CD4-positive, alpha-beta T cell treated with Interferon alpha-2 for 1 hour (primary cell): ENCODE results near the gene EPS8.
"Not testable (repeated sequence)": the region's sequence is repeated elsewhere in the genome, so short reads cannot be mapped to it uniquely, and the experiment has no call there.

ENCODE experiments used
- DNase-seq, 2 donors: peaks; one replicate each; pipeline ENCODE4 v3.0.0-alpha.2; 2020 to 2022

Gene EPS8

DNA sequence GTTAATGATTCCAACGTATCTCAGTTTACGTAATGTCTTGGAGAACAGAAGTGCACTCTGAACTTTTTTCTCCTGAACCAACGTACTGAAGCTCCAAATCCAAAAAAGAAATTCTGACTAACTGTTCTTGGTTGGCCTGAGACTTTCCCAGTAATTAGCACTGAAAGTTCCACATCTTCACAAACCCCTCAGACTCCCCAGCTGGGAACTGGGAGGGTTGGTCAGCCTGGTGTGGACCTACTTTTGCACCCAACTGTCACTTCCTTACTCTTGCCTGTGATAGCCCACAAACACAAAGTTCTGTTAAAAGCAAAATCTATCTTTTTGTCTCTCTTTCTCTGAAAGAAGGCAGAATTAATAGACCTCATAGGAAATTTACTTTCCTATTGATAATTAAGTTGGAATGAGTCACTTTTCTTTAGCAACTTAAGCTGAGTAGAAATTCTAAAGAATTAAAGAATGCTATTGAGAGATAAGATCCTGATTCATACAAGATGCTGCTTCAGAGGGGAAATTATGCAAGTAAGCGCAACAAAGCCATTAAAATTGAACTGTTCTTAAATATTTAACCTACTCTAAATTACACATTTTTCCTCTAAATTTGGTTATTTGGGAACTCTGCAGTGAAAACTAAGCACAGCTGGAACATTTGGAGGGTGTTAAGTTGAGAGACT, 155.0 kb downstream of the EPS8 start:
- DNase-seq = no peak

DNA sequence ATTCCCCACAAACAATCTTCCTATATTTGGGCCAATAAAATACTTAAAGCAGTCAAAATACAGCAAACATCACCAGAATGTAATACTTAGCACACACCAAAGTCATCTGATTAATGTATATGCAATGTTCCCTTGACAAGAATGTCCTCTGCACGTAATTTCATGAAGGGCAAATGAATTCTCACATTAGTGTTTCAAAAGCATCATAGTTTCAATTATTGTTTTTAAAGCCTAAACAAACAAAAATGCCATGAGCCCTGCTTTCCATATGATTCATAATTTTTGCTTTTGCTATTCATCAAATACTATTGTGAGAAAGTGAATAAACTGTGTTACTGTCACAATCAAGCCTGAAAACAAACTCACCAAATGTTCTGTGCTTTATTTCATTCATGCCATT, 156.0 kb downstream of the EPS8 start:
- DNase-seq = no peak

DNA sequence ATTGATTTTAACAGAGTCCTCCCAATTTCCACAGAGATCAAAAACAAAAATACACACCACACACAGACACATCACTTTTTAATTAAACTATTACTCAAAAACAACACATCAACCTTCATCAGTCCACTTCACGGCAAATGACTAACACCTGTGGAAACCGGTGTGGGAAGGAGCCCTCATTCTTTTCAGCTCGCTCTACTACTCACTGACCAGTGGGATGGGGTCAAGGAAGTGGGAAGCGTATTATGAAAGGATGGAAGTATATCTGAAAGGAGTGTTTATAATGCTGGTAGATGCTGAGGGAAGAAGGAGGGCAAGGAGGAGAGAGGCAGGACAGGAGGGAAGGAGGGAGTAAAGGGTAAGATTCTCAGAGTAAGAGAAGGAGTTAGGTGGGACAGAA, 156.5 kb downstream of the EPS8 start:
- no peak for DNase-seq

DNA sequence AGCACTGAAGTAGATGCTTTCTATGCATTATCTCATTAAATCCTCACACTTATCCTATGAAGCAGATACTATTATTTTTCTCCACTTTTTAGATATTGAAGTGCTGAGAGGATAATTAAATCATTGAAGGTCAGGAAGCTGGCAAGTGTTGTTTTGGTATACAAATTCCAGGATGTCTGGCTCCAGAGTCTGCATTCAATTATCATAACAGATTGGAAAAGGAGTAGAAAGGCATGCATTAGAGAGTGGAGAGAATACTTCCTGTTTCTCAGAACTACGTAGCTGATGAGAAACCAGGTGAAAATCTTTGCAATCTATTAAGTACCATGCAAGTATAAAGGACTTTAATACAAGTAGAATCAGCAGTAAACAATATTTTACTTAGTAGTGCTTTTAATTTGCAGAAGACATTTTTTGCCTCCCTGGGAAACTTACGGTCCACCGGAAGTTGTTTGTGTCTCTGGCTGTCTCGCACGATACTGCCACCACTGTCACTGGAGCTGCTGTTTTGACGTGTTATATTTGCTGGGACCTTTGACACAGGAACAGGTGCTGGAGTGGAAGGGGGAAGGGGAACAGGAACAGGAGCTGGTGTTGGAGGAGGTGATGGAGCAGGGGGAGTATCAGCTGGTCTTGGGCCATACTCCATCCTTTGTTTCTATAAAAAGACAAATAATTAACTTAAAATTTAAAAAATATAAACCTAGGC, 158.0 kb downstream of the EPS8 start:
- no peak for DNase-seq

DNA sequence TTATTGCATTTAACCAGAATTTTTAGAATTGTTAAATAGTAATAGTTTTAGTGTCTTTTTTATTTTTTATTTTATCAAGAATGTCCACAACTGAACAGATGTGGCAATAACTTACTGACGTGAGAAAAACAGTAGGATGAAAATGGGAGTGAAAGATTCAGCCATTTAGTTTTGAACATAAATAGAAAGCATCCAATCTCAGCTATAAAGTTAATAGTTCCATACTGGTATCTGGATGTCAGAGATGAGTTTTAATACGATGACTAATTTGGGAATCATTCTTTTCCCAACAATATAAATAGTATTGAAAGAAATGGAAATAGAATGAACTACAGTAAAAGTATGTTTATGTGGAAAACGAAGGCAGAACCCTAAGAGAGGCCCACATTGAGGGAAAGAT, 159.4 kb downstream of the EPS8 start:
- DNase-seq = no peak

DNA sequence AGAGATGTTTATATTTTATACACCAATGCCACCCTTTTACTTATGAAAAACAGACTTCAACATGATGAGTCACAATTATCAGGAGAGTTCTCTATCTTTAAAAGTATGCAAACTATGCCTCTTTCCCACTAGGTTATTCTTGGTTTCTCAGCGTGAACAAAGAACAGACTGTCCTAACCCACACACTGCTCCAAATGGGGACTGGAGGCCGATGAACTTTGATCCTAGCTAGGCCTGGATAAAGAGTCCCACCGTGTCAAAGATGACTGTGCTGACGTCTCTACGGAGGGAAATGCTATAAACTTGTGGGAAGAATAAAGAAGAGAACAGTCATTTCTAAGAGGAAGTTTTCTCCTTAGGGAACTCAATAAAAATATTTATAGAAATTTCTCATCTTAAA, 160.1 kb downstream of the EPS8 start:
- DNase-seq = no peak

DNA sequence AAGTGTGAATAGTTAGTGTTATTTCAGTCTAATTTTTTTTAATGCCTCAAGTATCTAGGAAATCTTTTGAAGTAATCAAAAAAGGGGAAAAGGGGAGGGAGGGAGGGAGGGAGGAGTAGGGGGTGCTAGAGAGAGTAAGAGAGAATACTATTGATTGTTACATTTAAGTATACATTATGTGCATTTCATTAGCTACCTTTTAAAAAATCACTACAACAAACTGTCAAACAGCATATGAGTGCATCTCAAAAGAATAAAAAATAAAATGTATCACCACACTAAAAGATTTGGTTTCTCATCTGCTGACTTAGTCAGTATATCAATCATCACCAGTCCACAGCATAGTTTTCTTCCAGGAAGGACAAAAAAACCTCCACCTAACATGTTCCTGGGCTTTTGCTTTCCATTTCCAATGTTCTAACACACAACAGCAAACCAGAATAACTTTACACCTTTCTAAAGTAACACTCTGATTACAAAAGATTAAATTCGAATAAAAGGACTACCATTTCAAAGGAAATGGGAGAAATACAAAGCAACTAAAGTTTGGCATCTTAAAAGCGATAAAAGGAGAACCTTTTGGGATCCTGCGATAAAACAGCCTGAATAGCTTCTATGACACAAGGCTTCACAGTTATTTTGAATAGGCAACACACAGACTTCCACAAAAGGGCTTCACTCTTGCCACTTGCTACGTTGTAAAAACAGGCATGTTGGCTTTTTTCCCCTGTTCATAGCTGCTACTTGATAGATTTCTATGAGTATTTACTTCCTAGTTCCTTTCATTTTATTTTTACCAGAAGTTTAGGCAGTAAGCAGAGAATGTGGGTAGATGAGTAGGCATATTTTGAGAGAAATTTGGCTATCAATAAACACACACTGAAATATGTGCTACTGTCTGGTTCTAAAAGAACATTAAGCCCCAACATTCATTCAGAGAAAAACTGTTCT, 160.9 kb downstream of the EPS8 start:
- DNase-seq = no peak

DNA sequence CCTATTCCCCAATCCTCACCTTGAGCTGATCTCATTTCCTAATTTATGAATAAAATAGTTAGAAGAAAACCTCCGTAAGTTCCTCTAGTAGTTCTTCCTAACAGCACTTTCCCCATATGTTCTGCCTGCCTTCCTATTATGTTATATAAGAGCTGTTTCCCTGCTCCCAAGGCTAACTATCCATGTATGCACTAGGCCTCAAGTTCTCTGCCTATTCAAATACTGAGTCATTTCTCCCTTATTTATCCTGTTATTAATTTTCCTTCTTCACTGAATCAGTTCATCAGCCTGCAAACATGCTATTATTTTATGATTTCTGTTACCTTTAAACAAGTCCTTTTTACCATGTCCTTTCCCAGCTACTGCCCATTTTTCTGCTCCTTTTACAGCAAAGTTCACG, 164.1 kb downstream of the EPS8 start:
- DNase-seq = no peak

DNA sequence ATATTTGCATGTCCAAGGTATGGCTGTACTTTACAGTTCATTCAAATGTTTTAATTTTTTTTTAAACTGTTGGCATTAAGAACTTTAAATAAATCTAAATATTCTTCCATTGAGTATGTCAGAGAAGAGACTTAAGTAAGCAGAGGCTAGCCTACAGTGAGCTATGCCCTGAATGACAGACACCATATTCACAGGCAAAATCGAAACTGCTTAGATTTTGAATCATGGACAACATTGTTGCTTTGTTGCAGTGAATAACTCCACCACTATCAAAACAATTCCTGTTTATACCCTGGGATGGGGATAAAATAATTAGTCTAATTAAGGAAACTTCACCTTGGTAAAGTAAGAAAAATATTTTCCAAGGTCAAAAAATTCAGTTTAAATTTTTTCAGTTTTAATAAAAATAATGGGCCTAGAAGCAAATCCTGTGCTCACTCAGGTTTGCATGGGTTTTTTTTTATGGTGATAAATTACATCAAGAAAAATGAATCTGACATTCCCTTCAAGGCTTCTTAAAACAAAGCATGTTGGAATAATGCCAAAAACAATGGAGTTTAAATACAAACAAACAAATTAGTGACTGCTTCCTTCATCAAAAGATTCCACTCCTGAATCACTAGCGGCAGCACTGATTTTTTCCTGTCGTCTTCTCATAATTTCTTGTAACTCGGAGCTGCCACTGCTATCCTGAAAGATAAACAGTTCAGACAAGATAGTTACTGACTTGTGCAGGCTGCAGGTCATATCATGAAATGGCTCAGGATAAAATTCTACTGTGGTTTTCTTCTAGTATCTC, 168.2 kb downstream of the EPS8 start:
- no peak for DNase-seq

DNA sequence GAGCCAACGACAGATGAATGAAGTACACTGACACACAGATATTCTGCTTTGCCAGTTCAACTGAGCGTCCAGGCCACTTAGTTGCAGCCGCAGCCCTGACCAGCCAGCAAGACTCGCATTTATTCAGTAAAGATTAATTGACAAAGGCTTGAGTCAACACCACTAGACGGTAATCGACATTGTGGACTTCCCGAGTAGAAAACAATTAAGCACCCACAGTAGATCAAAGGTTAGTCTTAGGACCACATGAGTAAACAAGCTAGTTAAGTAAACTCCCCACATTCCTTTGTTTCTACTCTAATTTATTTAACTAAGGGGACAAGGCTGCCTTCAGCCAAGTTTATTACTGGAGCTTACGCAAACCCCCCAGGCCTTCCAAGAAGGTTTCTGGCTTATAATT, 172.7 kb downstream of the EPS8 start:
- DNase-seq = not testable (repeated sequence)

DNA sequence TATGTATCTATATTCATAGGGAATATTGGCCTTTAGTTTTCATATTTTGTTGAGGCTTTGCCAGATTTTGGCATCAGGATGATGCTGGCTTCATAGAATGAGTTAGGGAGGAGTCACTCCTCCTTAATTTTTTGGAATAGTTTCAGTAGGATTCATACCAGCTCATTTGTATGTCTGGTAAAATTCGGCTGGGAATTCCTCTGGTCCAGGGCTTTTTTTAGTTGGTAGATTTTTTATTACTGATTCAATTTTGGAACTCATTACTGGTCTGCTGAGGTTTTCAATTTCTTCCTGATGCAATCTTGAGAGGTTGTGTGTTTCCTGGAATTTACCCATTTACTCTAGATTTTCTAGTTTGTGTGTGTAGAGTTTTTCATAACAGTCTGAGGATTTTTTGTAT, 175.2 kb downstream of the EPS8 start:
- no peak for DNase-seq

DNA sequence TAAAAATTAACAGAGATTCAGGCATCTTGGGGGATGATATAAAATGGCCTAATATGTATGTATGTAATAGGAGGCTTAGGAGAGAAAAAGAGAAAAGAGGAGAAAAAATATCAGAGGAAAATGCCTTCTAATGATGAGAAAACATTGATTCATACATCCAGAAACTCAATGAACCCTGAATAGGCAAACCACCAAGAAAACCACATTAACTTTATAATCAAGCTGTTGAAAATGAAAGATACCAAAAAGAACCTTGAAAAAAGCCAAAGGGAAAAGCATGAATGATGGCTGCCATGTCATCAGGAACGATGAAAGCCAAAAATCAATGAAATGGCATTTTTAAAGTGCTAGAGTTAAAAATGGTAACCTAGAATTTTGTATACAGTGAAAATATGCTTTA, 180.2 kb downstream of the EPS8 start:
- no peak for DNase-seq

DNA sequence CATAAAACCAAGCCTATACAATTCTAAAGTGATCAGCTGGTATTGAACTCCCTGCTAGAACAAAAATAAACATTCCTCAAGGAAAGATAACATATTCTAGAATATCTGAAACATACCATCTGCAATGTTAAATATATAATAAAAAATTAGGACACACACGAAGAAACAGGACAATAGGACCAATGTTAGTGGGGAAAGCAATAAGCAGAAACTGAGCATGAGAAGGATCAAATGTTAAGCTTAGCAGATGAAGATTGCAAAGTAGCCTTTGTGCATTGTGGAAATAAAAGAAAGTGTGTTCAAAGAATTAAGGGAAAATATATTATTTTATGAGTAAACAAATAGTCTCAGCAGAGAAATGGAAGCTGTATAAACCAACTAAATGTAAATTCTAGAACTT, 180.8 kb downstream of the EPS8 start:
- no peak for DNase-seq

DNA sequence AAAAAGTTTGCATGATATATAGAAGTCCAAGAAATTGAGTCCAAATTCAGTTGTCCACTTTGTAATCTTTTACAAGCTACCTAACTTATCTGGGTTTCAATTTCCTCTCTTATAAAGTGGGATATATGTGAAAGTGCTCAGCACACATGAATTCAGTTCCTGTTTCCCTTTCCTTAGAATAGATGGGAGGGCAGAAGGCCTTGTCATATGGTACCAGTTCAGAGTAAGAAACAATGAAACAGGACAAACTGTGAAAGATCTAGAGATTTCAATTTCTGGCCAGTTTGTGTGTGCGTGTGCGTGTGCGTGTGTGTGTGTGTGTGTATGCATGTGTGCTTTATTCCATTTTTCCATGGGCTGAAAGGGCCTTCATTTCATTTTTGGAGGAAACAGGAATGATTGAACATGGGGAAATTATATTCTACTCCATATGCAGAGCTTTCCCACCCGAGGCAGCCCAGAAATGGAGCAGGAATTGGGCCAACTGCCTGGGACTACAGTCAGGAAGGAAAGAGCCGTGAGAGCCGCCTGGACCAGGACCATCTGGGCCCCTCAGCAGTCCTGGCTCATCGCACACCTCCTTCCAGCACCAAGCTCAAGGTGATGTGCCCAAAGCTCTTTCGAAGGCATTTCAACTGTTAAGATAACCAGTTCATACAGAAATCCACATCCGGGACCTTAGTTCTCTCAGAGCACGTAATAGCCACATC, 183.2 kb downstream of the EPS8 start:
- no peak for DNase-seq

DNA sequence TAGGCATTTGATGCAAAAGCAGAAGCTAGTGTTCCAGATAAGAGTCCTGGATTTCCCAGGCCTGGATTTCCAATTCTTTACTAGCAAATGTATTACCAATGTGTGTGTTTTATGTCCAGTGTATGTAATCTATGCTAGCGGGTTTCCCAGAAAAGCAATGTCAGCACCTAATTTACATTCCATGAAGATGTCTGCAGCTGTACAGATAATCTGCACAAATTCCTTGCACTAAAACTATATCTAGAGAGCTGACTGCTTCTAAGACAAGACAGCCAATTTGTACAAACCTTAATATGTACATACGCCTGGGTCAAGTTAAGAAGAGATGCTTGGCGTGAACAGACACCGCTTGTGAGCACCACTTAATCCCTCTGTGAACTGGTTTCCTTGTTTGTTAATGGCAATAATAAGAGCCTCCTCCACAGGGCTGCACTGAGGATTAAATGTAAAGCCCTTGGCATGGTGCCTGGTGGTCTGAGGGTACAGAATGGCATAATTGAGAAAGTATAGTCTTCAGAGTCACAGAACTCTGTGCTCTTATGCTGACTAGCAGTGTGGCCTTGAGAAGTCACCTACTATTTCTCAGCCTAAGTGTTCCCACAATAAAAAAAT, 185.6 kb downstream of the EPS8 start:
- DNase-seq = no peak

DNA sequence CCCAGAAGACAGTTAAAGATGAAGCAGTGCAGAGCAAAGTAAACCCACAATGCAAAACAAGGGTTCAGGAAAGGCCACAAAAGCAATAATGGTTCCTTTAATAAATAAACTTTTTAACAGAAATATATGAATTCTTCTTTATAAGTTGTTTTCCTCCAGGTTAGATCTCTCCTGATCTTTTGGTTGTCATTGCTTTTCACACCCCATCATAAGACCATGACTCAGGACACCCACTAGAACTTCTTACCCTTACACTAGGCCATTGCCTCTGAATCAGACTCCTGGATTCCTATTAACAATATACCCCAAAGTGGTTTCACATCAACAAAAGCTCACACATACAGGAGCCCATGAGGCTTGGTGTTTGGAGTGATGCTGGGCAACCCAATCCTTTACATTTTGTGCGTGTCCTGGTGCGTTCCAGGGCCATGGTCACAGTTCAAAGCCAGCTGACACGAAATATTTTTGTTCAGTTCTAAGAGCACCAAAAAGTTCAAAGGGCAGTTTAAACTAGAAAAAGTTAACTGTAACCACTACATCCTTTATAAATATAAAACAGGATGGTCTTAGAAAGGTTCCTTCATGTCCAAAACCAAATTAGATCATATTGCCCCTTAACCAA, 187.0 kb downstream of the EPS8 start:
- DNase-seq = no peak

DNA sequence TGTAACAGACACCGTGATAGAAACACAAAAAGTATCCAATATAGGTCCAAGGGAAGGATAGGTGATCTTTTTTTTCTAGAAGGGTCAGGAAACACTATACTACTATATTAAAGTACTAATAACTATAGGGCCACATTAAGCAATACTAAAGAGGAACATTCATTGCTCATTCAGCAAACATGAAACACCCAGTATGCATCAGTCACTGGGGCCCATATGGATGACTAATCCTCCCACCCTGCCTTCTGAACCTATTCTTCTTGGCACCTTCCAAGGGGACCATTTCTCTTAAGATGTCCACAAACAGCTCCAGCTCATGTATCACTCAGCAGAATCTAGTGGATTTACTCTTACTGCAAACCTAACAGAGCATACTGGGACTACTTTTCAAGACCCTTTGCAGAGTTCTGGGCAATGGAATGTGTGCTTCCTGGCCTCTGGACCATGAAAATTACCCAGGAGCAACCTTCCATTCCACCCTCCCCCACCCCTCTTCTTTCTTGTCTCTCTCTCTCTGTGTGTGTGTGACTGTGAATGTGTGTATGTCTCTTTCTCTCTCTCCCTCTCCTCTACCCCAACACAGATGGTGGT, 187.9 kb downstream of the EPS8 start:
- DNase-seq = peak in 1 of 2 donors; percentile 23

DNA sequence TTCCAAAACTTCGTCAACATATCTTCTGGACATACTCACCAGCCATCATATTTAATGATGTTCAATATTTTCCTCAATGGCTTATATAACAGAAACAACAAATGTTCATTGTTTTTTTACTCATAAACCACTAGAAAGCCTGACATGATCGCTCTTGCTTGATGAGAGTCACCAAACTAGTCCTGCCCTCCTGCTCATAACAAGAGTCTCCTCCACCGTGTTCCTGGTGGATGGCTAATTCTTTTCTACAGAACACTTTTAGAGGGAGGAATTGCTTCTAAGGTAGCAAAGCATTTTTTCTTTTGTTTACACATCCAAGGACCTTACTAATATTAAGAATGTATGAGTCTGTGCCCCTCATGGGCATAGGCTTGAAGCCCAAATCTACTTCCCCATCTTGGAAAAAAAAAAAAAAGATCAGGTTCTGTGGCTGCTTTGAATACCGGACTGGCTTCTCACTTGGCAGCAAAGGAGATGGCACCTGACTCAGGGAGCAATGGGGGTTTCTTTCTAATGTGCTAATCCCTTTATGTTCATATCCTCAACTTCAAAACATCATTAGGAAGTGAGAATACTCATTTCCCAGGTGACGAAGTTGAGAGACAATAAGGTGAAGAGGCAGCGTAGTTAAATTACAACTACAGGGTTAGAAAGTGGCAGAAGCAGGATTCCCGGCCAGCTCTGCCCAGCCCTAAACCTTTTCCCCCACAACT, 188.8 kb downstream of the EPS8 start:
- no peak for DNase-seq

DNA sequence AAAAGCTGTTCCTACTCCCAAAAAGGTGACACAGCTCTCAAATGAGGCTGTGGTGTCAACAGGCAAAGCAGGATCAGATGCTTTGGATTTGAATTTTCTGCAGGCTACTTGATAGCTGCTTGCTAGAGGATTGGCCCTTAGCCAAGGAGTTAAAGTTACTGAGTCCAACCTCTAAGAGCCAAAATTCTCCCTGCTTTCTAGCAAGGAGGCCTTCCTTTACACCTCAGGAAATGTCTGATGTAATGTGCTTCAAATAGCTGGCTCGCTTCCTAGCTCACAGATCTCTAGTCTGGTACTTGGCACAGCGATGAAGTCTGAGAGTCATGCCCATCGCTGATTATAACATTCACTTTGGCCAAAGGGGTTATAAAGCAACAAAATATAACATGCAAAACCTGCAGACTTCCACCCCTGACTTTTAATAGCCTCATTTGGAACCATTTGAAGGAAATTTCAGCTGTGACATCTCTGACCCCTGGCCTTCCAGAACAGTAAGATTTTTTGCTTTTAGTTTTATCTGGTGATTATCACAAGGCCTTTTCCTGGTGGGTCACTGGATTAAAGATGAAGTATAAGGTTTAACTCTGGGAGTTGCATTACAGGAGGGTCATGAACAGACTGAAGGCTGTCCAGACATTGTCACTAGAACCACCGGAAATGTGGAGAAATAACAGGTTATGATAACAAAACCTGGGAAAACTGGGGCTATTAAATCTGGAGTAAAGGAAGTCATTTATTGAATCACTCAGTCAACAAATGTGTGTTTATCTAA, 189.7 kb downstream of the EPS8 start:
- no peak for DNase-seq
